IMR-90 (cell line): ENCODE measurements around the gene ADD1.

Source experiments
- BHLHE40 ChIP-seq: fragments of 150-350 bp; IDR thresholded peaks from 2 replicates; pipeline ENCODE4 v1.6.1; 2016; ENCODE audit warnings: mild to moderate bottlenecking, low read depth, low read length
- CEBPB ChIP-seq: IDR thresholded peaks from 2 replicates; pipeline ENCODE4 v1.6.1; 2012; ENCODE audit warnings: low read depth, low read length, improper control_type of control experiment
- CHD1 ChIP-seq: IDR thresholded peaks from 2 replicates; pipeline ENCODE4 v1.6.1; 2012; ENCODE audit warnings: low read depth, low read length, improper control_type of control experiment
- CTCF ChIP-seq: conservative IDR thresholded peaks from 2 replicates; pipeline ENCODE4 v1.5.1; 2012; ENCODE audit warnings: mild to moderate bottlenecking, low read depth, low read length, improper control_type of control experiment
- ELK1 ChIP-seq: fragments of 150-350 bp; IDR thresholded peaks from 2 replicates; pipeline ENCODE4 v1.6.1; 2016; ENCODE audit warnings: low read depth, mild to moderate bottlenecking, low read length, moderate library complexity, borderline replicate concordance
- FOS ChIP-seq: fragments of 150-350 bp; IDR thresholded peaks from 2 replicates; pipeline ENCODE4 v1.6.1; 2016; ENCODE audit warnings: low read depth, low read length
- MAFK ChIP-seq: IDR thresholded peaks from 2 replicates; pipeline ENCODE4 v1.6.1; 2012; ENCODE audit warnings: low read depth, low read length, improper control_type of control experiment
- MXI1 ChIP-seq: IDR thresholded peaks from 2 replicates; pipeline ENCODE4 v1.6.1; 2012; ENCODE audit warnings: low read depth, mild to moderate bottlenecking, low read length, moderate library complexity, borderline replicate concordance
- POLR2A ChIP-seq: IDR thresholded peaks from 2 replicates; pipeline ENCODE4 v1.6.1; 2012; ENCODE audit warnings: mild to moderate bottlenecking, low read depth, low read length
- RAD21 ChIP-seq: IDR thresholded peaks from 2 replicates; pipeline ENCODE4 v1.6.1; 2012; ENCODE audit warnings: low read length, improper control_type of control experiment
- RFX5 ChIP-seq: IDR thresholded peaks from 2 replicates; pipeline ENCODE4 v1.8.0; 2012; ENCODE audit warnings: low read depth, mild to moderate bottlenecking, low read length, moderate library complexity
- SMC3 ChIP-seq: fragments of 150-350 bp; IDR thresholded peaks from 2 replicates; pipeline ENCODE4 v1.6.1; 2016; ENCODE audit warnings: low read depth, mild to moderate bottlenecking, antibody characterized with exemption, low read length, moderate library complexity
- USF2 ChIP-seq: fragments of 150-350 bp; IDR thresholded peaks from 2 replicates; pipeline ENCODE4 v1.6.1; 2017; ENCODE audit warnings: mild to moderate bottlenecking, antibody characterized with exemption, low read length, low read depth

- TF ChIP-seq CTCF (no peak), POLR2A (no peak), USF2 (no peak), MXI1 (no peak), RFX5 (no peak), SMC3 (no peak), CEBPB (no peak), MAFK (no peak), ELK1 (no peak), RAD21 (no peak), FOS (no peak), BHLHE40 (no peak), CHD1 (no peak)
Observed at GRCh38 chr4:2913168-2913567, 69.5 kb downstream of the ADD1 start.
